ENCODE measurements around the gene RNF26.

RNF26 gene

GRCh38 chr11:119344291-119345010, 10.1 kb downstream of the RNF26 start:
- Histone ChIP-seq H4K91ac (ENCODE audit: low read depth, low read length, poor library complexity) (peak overlapping the region; percentile 75), H3K27me3 (ENCODE audit: control insufficient read depth in 3 of 3, insufficient read depth in 3 of 3, low read depth in 1 of 3, low read length in 3 of 3) (peaks cover 3 to 76% (median 31%) of the 10 kb centered on the region in 3 experiments), H4K8ac (ENCODE audit: low read depth, low read length) (no peak overlapping the region), H2BK120ac (ENCODE audit: low read depth, low read length) (no peak overlapping the region), H2BK12ac (ENCODE audit: low read length) (no peak overlapping the region), H2AFZ (ENCODE audit: low read length) (no peak overlapping the region), H2BK5ac (ENCODE audit: low read length) (no peak overlapping the region), H3K4me1 (ENCODE audit: control insufficient read depth in 2 of 2, insufficient read depth in 1 of 2, low read depth in 1 of 2, low read length in 2 of 2) (peaks cover 9 to 14% of the 10 kb centered on the region in 2 donors), H3K18ac (ENCODE audit: low read length) (peak overlapping the region; percentile 33), H3K4me2 (ENCODE audit: insufficient read depth, low read length, poor library complexity, severe bottlenecking) (no peak overlapping the region), H3K9me3 (replicated peaks in 1 of 2; ENCODE audit: control insufficient read depth in 2 of 2, insufficient read depth in 1 of 2, low read depth in 1 of 2, low read length in 2 of 2) (no peaks in the 10 kb centered on the region), H3K9ac (ENCODE audit: low read depth, low read length, poor library complexity) (no peak overlapping the region), H3K4ac (ENCODE audit: low read length) (no peak overlapping the region), H2AK5ac (ENCODE audit: low read depth, low read length) (peak overlapping the region; percentile 36), H3K27ac (replicated peaks; ENCODE audit: low read length) (no peak overlapping the region), H3K23ac (ENCODE audit: low read depth, low read length, poor library complexity) (peak overlapping the region; percentile 6), H3K36me3 (replicated peaks in 1 of 2; ENCODE audit: control insufficient read depth in 2 of 2, insufficient read depth in 2 of 2, low read length in 2 of 2) (no peaks in the 10 kb centered on the region), H3K79me1 (ENCODE audit: low read depth, low read length) (peaks cover 1% of the 10 kb centered on the region), H3K14ac (ENCODE audit: low read length) (no peak overlapping the region), H2BK15ac (ENCODE audit: low read length) (peak overlapping the region; percentile 65), H3K4me3 (ENCODE audit: low read length in 2 of 2) (no peak overlapping the region)
- WGBS, 2 donors (ENCODE audit: extremely low coverage in 2 of 2, insufficient read length in 2 of 2, insufficient replicate concordance in 1 of 2), result no CpG with 5 or more reads among the region's 14 CpGs
- no peak for DNase-seq (ENCODE audit: low spot score)

- no peak overlapping the region for H3K4me2 ChIP-seq (ENCODE audit: insufficient read depth, low read length, poor library complexity, severe bottlenecking)
- H3K9me3 ChIP-seq (replicated peaks in 1 of 2; ENCODE audit: control insufficient read depth in 2 of 2, insufficient read depth in 1 of 2, low read depth in 1 of 2, low read length in 2 of 2), result peaks cover 0 to 1% of the 10 kb centered on the region in 2 donors
- no peak overlapping the region for H4K8ac ChIP-seq (ENCODE audit: low read depth, low read length)
- H2BK120ac ChIP-seq (ENCODE audit: low read depth, low read length), result peak overlapping the region; percentile 58
- no peak overlapping the region for H3K27ac ChIP-seq (replicated peaks; ENCODE audit: low read length)
- H3K27me3 ChIP-seq (ENCODE audit: control insufficient read depth in 3 of 3, insufficient read depth in 3 of 3, low read depth in 1 of 3, low read length in 3 of 3), result peaks cover under 1 to 73% (median 23%) of the 10 kb centered on the region in 3 experiments
- no peaks in the 10 kb centered on the region for H3K36me3 ChIP-seq (replicated peaks in 1 of 2; ENCODE audit: control insufficient read depth in 2 of 2, insufficient read depth in 2 of 2, low read length in 2 of 2)
- peak overlapping the region; percentile 55 for H3K18ac ChIP-seq (ENCODE audit: low read length)
- peak overlapping the region; percentile 98 for H2BK12ac ChIP-seq (ENCODE audit: low read length)
- no peak overlapping the region for H2BK5ac ChIP-seq (ENCODE audit: low read length)
- peaks cover 7 to 13% of the 10 kb centered on the region in 2 donors for H3K4me1 ChIP-seq (ENCODE audit: control insufficient read depth in 2 of 2, insufficient read depth in 1 of 2, low read depth in 1 of 2, low read length in 2 of 2)
- H2BK15ac ChIP-seq (ENCODE audit: low read length), result peak overlapping the region; percentile 93
- H3K14ac ChIP-seq (ENCODE audit: low read length), result no peak overlapping the region
- no peak overlapping the region for H3K4me3 ChIP-seq (ENCODE audit: low read length in 2 of 2)
- no peaks in the 10 kb centered on the region for H3K79me1 ChIP-seq (ENCODE audit: low read depth, low read length)
- no peak for DNase-seq (ENCODE audit: low spot score)
- peak overlapping the region; percentile 54 for H3K9ac ChIP-seq (ENCODE audit: low read depth, low read length, poor library complexity)
- no peak overlapping the region for H3K23ac ChIP-seq (ENCODE audit: low read depth, low read length, poor library complexity)
- no peak overlapping the region for H3K4ac ChIP-seq (ENCODE audit: low read length)
- no CpG with 5 or more reads among the region's 12 CpGs for WGBS, 2 donors (ENCODE audit: extremely low coverage in 2 of 2, insufficient read length in 2 of 2, insufficient replicate concordance in 1 of 2)
- H2AFZ ChIP-seq (ENCODE audit: low read length), result no peak overlapping the region
- H2AK5ac ChIP-seq (ENCODE audit: low read depth, low read length), result peak overlapping the region; percentile 3
- H4K91ac ChIP-seq (ENCODE audit: low read depth, low read length, poor library complexity), result no peak overlapping the region
Measured at GRCh38 chr11:119345685-119346084, 11.4 kb downstream of the RNF26 start.

- no CpG with 5 or more reads among the region's 6 CpGs for WGBS, 2 donors (ENCODE audit: extremely low coverage in 2 of 2, insufficient read length in 2 of 2, insufficient replicate concordance in 1 of 2)
- no peak within 1 kb of the TSS for H3K4me3 ChIP-seq (ENCODE audit: low read length in 2 of 2)
- H3K27me3 ChIP-seq (ENCODE audit: control insufficient read depth in 3 of 3, insufficient read depth in 3 of 3, low read depth in 1 of 3, low read length in 3 of 3), result peaks cover 0 to 65% (median 14%) of the 10 kb centered on the region in 3 experiments
Measured at GRCh38 chr11:119346605-119347004, 12.3 kb downstream of the RNF26 start, which contains the start of gene MFRP. MFRP (minus strand) TSS chr11:119346705; CDS start chr11:119346513, 192 bp downstream.

GRCh38 chr11:119347242-119347641, 12.9 kb downstream of the RNF26 start:
- no peak overlapping the region for H3K9ac ChIP-seq (ENCODE audit: low read depth, low read length, poor library complexity)
- H3K27ac ChIP-seq (replicated peaks; ENCODE audit: low read length), result no peak overlapping the region
- no peak overlapping the region for H3K4me3 ChIP-seq (ENCODE audit: low read length in 2 of 2)
- H3K4ac ChIP-seq (ENCODE audit: low read length), result no peak overlapping the region
- H4K91ac ChIP-seq (ENCODE audit: low read depth, low read length, poor library complexity), result no peak overlapping the region
- H2BK120ac ChIP-seq (ENCODE audit: low read depth, low read length), result no peak overlapping the region
- no peak overlapping the region for H2AFZ ChIP-seq (ENCODE audit: low read length)
- no peaks in the 10 kb centered on the region for H3K79me1 ChIP-seq (ENCODE audit: low read depth, low read length)
- no peak overlapping the region for H2BK15ac ChIP-seq (ENCODE audit: low read length)
- no peak overlapping the region for H3K14ac ChIP-seq (ENCODE audit: low read length)
- no peaks in the 10 kb centered on the region for H3K36me3 ChIP-seq (replicated peaks in 1 of 2; ENCODE audit: control insufficient read depth in 2 of 2, insufficient read depth in 2 of 2, low read length in 2 of 2)
- H2BK5ac ChIP-seq (ENCODE audit: low read length), result no peak overlapping the region
- H3K4me1 ChIP-seq (ENCODE audit: control insufficient read depth in 2 of 2, insufficient read depth in 1 of 2, low read depth in 1 of 2, low read length in 2 of 2), result peaks cover 5 to 6% of the 10 kb centered on the region in 2 donors
- peaks cover 0 to 61% (median 9%) of the 10 kb centered on the region in 3 experiments for H3K27me3 ChIP-seq (ENCODE audit: control insufficient read depth in 3 of 3, insufficient read depth in 3 of 3, low read depth in 1 of 3, low read length in 3 of 3)
- no peak overlapping the region for H3K18ac ChIP-seq (ENCODE audit: low read length)
- H2BK12ac ChIP-seq (ENCODE audit: low read length), result no peak overlapping the region
- no peak overlapping the region for H3K4me2 ChIP-seq (ENCODE audit: insufficient read depth, low read length, poor library complexity, severe bottlenecking)
- no peak overlapping the region for H2AK5ac ChIP-seq (ENCODE audit: low read depth, low read length)
- peaks cover 0 to 1% of the 10 kb centered on the region in 2 donors for H3K9me3 ChIP-seq (replicated peaks in 1 of 2; ENCODE audit: control insufficient read depth in 2 of 2, insufficient read depth in 1 of 2, low read depth in 1 of 2, low read length in 2 of 2)
- WGBS, 2 donors (ENCODE audit: extremely low coverage in 2 of 2, insufficient read length in 2 of 2, insufficient replicate concordance in 1 of 2), result no CpG with 5 or more reads among the region's 2 CpGs
- H4K8ac ChIP-seq (ENCODE audit: low read depth, low read length), result no peak overlapping the region
- no peak for DNase-seq (ENCODE audit: low spot score)
- no peak overlapping the region for H3K23ac ChIP-seq (ENCODE audit: low read depth, low read length, poor library complexity)

More at GRCh38 chr11:119346605-119347004, 12.3 kb downstream of the RNF26 start, which contains the start of gene MFRP:
- no peak within 1 kb of the TSS for H4K91ac ChIP-seq (ENCODE audit: low read depth, low read length, poor library complexity)
- peak within 1 kb of the TSS; percentile 93 for H2BK15ac ChIP-seq (ENCODE audit: low read length)
- H3K36me3 ChIP-seq (replicated peaks in 1 of 2; ENCODE audit: control insufficient read depth in 2 of 2, insufficient read depth in 2 of 2, low read length in 2 of 2), result no peaks in the 10 kb centered on the region
- H3K79me1 ChIP-seq (ENCODE audit: low read depth, low read length), result no peaks in the 10 kb centered on the region
- peak within 1 kb of the TSS; percentile 98 for H2BK12ac ChIP-seq (ENCODE audit: low read length)
- H3K4ac ChIP-seq (ENCODE audit: low read length), result no peak within 1 kb of the TSS
- H4K8ac ChIP-seq (ENCODE audit: low read depth, low read length), result no peak within 1 kb of the TSS
- H3K27ac ChIP-seq (replicated peaks; ENCODE audit: low read length), result no peak within 1 kb of the TSS
- peaks cover 0 to 1% of the 10 kb centered on the region in 2 donors for H3K9me3 ChIP-seq (replicated peaks in 1 of 2; ENCODE audit: control insufficient read depth in 2 of 2, insufficient read depth in 1 of 2, low read depth in 1 of 2, low read length in 2 of 2)
- H2BK5ac ChIP-seq (ENCODE audit: low read length), result no peak within 1 kb of the TSS
- no peak within 1 kb of the TSS for H3K4me2 ChIP-seq (ENCODE audit: insufficient read depth, low read length, poor library complexity, severe bottlenecking)
- no peak for DNase-seq (ENCODE audit: low spot score)
- H3K18ac ChIP-seq (ENCODE audit: low read length), result peak within 1 kb of the TSS; percentile 55
- H2AK5ac ChIP-seq (ENCODE audit: low read depth, low read length), result peak within 1 kb of the TSS; percentile 3
- peak within 1 kb of the TSS; percentile 58 for H2BK120ac ChIP-seq (ENCODE audit: low read depth, low read length)
- no peak within 1 kb of the TSS for H3K14ac ChIP-seq (ENCODE audit: low read length)
- no peak within 1 kb of the TSS for H2AFZ ChIP-seq (ENCODE audit: low read length)
- H3K4me1 ChIP-seq (ENCODE audit: control insufficient read depth in 2 of 2, insufficient read depth in 1 of 2, low read depth in 1 of 2, low read length in 2 of 2), result peaks cover 2 to 7% of the 10 kb centered on the region in 2 donors
- no peak within 1 kb of the TSS for H3K23ac ChIP-seq (ENCODE audit: low read depth, low read length, poor library complexity)
- H3K9ac ChIP-seq (ENCODE audit: low read depth, low read length, poor library complexity), result peak within 1 kb of the TSS; percentile 54

Data from neuronal stem cell (in vitro differentiated cells).